Tracheal epithelial cell (primary cell): ENCODE data around the gene CLDN24. TPM values are rescaled to one million over a fixed set of nuclear protein-coding genes. Genes with fewer than 3 reads are reported as not detected.

ENCODE experiments used
- total RNA-seq: library from RNA; depleted of rRNA; stranded (reverse); fragments of >200 nt; gene quantifications from 2 replicates; pipeline ENCODE4 v1.2.1, GENCODE V29; 2014

Gene CLDN24
- total RNA-seq, result not detected in 2 replicates

GRCh38 chr4:183322326-183322725, at the start of gene CLDN24:
Gene CLDN24 (minus strand): TSS chr4:183322426. CDS start chr4:183322426, 0 bp downstream.

GRCh38 chr4:183320211-183321059, 1.8 kb downstream of the CLDN24 start, which contains the start of gene CLDN22:
Gene CLDN22 (minus strand): TSS chr4:183320276. CDS start chr4:183320218, 58 bp downstream.

Other genes with a start within 250 kb of the CLDN24 start
- gene WWC2, start 223.2 kb downstream of the CLDN24 start, total RNA-seq, result 8.1 and 18.3 TPM in 2 replicates
- gene CLDN22, start 2.1 kb downstream of the CLDN24 start, total RNA-seq, result not detected in 2 replicates
- 12.4 and 17.6 TPM in 2 replicates for gene CDKN2AIP, start 122.2 kb upstream of the CLDN24 start, total RNA-seq
- gene ING2, start 182.6 kb upstream of the CLDN24 start, total RNA-seq, result 8.4 and 10.0 TPM in 2 replicates